ENCODE results near the gene OR5B12. TPM values are rescaled to one million over a fixed set of nuclear protein-coding genes. Genes with fewer than 3 reads are reported as not detected.
"Not testable (repeated sequence)": the region's sequence is repeated elsewhere in the genome, so short reads cannot be mapped to it uniquely, and the experiment has no call there.

OR5B12 gene
- total RNA-seq, 1 experiment from 2014 or later = not detected

DNA sequence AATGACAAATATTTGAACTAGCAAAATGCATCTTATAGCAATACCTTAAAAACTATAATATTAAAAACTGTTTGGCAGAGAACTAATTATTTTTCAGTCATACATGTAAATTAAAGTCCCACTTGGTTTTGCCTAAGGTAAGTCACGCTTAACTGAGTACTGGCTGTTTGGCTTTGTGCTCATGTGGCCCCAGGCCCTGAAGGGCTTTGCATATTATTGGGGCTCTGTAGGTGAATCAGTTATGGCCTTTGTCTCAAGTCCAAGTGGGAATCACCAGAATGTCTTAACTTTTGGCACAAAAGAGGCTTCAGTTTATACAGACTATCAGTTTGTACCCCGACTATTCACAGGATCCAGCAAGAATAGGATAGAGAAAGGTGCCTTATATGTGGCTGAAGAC, 42.4 kb downstream of the OR5B12 start:
- not testable (repeated sequence) for H3K36me3 ChIP-seq (replicated peaks; ENCODE audit: control insufficient read depth, insufficient read depth, low read length); H3K4me3 ChIP-seq (ENCODE audit: insufficient read depth, low read depth, low read length); DNase-seq; H3K27me3 ChIP-seq (ENCODE audit: control insufficient read depth, insufficient read depth, low read length)

DNA sequence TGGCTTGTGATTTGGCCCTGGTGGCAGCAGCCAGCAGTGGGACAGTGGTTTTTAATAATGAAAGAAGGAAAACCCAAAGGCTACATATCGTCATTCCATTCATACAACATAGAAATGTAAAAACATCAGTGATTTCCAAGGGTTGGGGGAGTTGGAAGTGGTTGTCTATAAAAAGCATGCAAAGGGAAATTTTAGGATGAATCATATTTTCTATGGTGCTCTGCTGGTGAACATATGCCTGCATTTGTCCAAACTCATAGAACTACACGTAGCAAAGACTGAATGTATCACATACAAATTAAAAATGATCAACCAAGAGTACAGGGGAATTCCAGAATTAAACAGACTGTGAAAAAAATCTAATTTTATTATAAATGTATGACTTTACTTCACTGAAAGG, 46.5 kb downstream of the OR5B12 start:
- no peaks in the 10 kb centered on the region for H3K27me3 ChIP-seq (ENCODE audit: control insufficient read depth, insufficient read depth, low read length)
- H3K4me3 ChIP-seq (ENCODE audit: insufficient read depth, low read depth, low read length) = no peak overlapping the region
- DNase-seq = no peak
- no peaks in the 10 kb centered on the region for H3K36me3 ChIP-seq (replicated peaks; ENCODE audit: control insufficient read depth, insufficient read depth, low read length)

DNA sequence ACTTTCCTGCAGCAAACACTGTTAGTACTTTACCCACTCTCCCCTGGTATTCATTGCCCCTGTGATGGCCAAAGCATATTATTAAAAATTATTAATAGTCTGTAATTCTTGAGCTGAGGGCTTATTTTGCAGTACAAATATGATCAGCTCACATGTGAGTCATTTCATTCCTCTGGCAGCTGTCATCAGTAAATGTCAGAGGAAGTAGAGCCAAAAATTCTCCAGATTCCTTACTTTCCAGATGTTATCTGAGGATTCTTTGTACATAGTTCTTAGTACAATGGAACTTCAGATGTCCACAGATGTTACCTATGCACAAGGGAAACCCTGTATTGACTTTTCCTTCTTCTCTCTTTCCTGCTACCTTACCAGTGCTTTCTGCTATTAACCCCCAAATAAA, 47.8 kb downstream of the OR5B12 start:
- no peak for DNase-seq
- Histone ChIP-seq H3K27me3 (ENCODE audit: control insufficient read depth, insufficient read depth, low read length) (no peaks in the 10 kb centered on the region), H3K4me3 (ENCODE audit: insufficient read depth, low read depth, low read length) (no peak overlapping the region), H3K36me3 (replicated peaks; ENCODE audit: control insufficient read depth, insufficient read depth, low read length) (no peaks in the 10 kb centered on the region)

DNA sequence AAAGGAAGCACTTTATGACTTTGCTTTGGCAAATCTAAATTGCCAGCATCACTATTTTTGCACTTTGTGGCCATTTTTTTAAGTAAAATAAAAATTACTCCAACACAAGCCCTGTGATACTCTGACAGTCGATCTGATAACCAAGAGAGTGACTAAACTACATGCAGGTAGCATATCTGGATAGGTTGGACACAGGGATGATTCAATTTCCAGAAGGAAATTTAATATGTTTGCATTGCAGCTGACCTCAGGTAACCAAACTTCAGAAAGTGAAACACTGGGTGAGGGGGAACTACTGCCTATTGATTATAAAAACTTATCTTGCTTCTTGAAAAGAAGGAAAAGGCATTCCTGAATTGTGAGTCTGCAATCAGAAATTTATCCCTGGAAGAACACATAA, 49.3 kb downstream of the OR5B12 start:
- no peaks in the 10 kb centered on the region for H3K36me3 ChIP-seq (replicated peaks; ENCODE audit: control insufficient read depth, insufficient read depth, low read length)
- H3K4me3 ChIP-seq (ENCODE audit: insufficient read depth, low read depth, low read length) = no peak overlapping the region
- H3K27me3 ChIP-seq (ENCODE audit: control insufficient read depth, insufficient read depth, low read length) = no peaks in the 10 kb centered on the region
- DNase-seq = no peak

DNA sequence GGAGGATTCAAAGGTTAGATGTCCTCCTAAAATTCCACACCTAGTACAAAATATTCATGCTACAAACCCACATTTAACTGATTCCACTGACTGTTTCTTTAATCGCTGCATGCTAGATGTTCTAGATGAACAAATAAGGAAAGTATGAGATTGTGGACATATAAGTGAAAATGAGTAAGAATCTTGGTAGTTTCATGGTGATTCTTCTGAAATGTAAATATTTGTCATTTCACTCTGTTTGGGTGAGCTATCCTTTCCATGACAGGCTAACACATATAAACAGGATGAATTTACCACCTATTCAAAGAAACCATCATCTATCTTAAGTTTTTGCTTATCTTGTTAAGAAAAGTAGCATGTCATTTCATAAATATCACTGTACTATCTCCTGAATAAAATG, 50.2 kb downstream of the OR5B12 start:
- Histone ChIP-seq H3K27me3 (ENCODE audit: control insufficient read depth, insufficient read depth, low read length) (no peaks in the 10 kb centered on the region), H3K4me3 (ENCODE audit: insufficient read depth, low read depth, low read length) (no peak overlapping the region), H3K36me3 (replicated peaks; ENCODE audit: control insufficient read depth, insufficient read depth, low read length) (no peaks in the 10 kb centered on the region)
- no peak for DNase-seq

DNA sequence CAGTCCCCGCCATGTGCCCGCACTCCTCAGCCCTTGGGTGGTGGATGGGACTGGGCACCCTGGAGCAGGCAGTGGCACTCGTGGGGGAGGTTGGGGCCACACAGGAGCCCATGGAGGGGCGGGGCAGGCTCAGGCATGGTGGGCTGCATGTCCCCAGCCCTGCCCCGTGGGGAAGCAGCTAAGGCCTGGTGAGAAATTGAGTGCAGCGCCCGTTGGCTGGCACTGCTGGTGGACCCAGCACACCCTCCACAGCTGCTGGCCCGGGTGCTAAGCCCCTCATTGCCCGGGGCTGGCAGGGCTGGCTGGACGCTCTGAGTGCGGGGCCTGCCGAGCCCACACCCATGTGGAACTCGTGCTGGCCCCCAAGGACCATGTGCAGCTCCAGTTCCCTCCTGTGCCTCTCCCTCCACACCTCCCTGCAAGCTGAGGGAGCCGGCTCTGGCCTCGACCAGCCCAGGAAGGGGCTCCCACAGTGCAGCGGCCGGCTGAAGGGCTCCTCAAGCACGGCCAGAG, 51.4 kb downstream of the OR5B12 start:
- Histone ChIP-seq H3K27me3 (ENCODE audit: control insufficient read depth, insufficient read depth, low read length) (no peaks in the 10 kb centered on the region), H3K36me3 (replicated peaks; ENCODE audit: control insufficient read depth, insufficient read depth, low read length) (no peaks in the 10 kb centered on the region), H3K4me3 (ENCODE audit: insufficient read depth, low read depth, low read length) (no peak overlapping the region)
- DNase-seq = no peak

Other genes with a start within 250 kb of the OR5B12 start
- gene OR1S2, start 238.1 kb downstream of the OR5B12 start, total RNA-seq (2014; rRNA removed; shearing (Covaris generic)) = not detected in 2 replicates
- not detected in 2 replicates for gene OR1S1, start 229.5 kb downstream of the OR5B12 start, total RNA-seq (2014; rRNA removed; shearing (Covaris generic))
- gene OR10Q1, start 213.3 kb downstream of the OR5B12 start, total RNA-seq (2014; rRNA removed; shearing (Covaris generic)) = not detected in 2 replicates
- gene OR10W1, start 174.0 kb downstream of the OR5B12 start, total RNA-seq (2014; rRNA removed; shearing (Covaris generic)) = not detected in 2 replicates
- gene OR5B17, start 83.2 kb downstream of the OR5B12 start, total RNA-seq (2014; rRNA removed; shearing (Covaris generic)) = not detected in 2 replicates
- gene OR5B3, start 35.4 kb downstream of the OR5B12 start, total RNA-seq (2014; rRNA removed; shearing (Covaris generic)) = not detected in 2 replicates
- not detected in 2 replicates for gene OR5B2, start 14.1 kb downstream of the OR5B12 start, total RNA-seq (2014; rRNA removed; shearing (Covaris generic))
- not detected in 2 replicates for gene OR5B21, start 65.9 kb upstream of the OR5B12 start, total RNA-seq (2014; rRNA removed; shearing (Covaris generic))
- 2.2 and 2.8 TPM in 2 replicates for gene LPXN, start 133.6 kb upstream of the OR5B12 start, total RNA-seq (2014; rRNA removed; shearing (Covaris generic))
- gene ZFP91, start 136.8 kb upstream of the OR5B12 start, total RNA-seq (2014; rRNA removed; shearing (Covaris generic)) = 20.5 and 28.3 TPM in 2 replicates
- gene CNTF, start 180.4 kb upstream of the OR5B12 start, total RNA-seq (2014; rRNA removed; shearing (Covaris generic)) = 0.26 and 0.73 TPM in 2 replicates